CD4-positive, alpha-beta memory T cell (primary cell): ENCODE data around the gene UBE2J1. TPM values are rescaled to one million over a fixed set of nuclear protein-coding genes. Genes with fewer than 3 reads are reported as not detected.

ENCODE experiments used
- polyA plus RNA-seq, 2 donors: library from polyadenylated mRNA; unstranded; fragments of 300-500 nt; fragmentation: Illumina TruSeq; gene quantifications; one replicate each; pipeline ENCODE4 v1.2.3, GENCODE V29; 2021
- total RNA-seq, 2 experiments: library from RNA; stranded (reverse); gene quantifications; one replicate each; pipeline ENCODE4 v1.2.3, GENCODE V29; 2021

UBE2J1 gene
- total and polyA plus RNA-seq, 4 experiments from 2014 or later, result 21.9 to 53.8 (median 28.3) TPM

Other genes with a start within 250 kb of the UBE2J1 start
- not detected for gene SRSF12, start 234.7 kb downstream of the UBE2J1 start, total RNA-seq
- under 1 TPM; 0.06 to 0.11 TPM for gene SRSF12, start 234.7 kb downstream of the UBE2J1 start, polyA plus RNA-seq
- gene PM20D2, start 206.7 kb downstream of the UBE2J1 start, total RNA-seq, result 10 to 100 TPM; 11.4 to 11.6 TPM
- 10 to 100 TPM in 1 of 2 donors, 1 to 10 TPM in 1; 7.8 to 11.3 TPM for gene PM20D2, start 206.7 kb downstream of the UBE2J1 start, polyA plus RNA-seq
- not detected for gene GABRR1, start 135.4 kb downstream of the UBE2J1 start, total RNA-seq
- gene GABRR1, start 135.4 kb downstream of the UBE2J1 start, polyA plus RNA-seq, result not detected
- 1 to 10 TPM; 1.2 to 1.7 TPM for gene GABRR2, start 37.4 kb downstream of the UBE2J1 start, total RNA-seq
- gene GABRR2, start 37.4 kb downstream of the UBE2J1 start, polyA plus RNA-seq, result under 1 TPM in 1 of 2 donors, not detected in 1; 0.10 TPM
- gene RRAGD, start 59.6 kb upstream of the UBE2J1 start, total RNA-seq, result 1 to 10 TPM; 5.9 to 6.8 TPM
- 1 to 10 TPM; 3.1 to 3.8 TPM for gene RRAGD, start 59.6 kb upstream of the UBE2J1 start, polyA plus RNA-seq
- 1 to 10 TPM; 4.4 to 5.8 TPM for gene ANKRD6, start 80.4 kb upstream of the UBE2J1 start, total RNA-seq
- gene ANKRD6, start 80.4 kb upstream of the UBE2J1 start, polyA plus RNA-seq, result 1 to 10 TPM; 2.8 to 4.2 TPM